Mammary epithelial cell (primary cell): ENCODE results near the gene POLR1B.
"Not testable (repeated sequence)": the region's sequence is repeated elsewhere in the genome, so short reads cannot be mapped to it uniquely, and the experiment has no call there.

Experiments
- EZH2 ChIP-seq: IDR thresholded peaks from 2 replicates; pipeline ENCODE4 v1.6.1; 2012; ENCODE audit warnings: low read length, inconsistent platforms, borderline replicate concordance
- TF ChIP-seq, protein P1 (sequence below), 2 donors: IDR thresholded peaks in 1 of 2; conservative IDR thresholded peaks in 1 of 2; 2 replicates each; pipeline ENCODE4 v1.5.1; 2011 to 2012; ENCODE audit warnings: inconsistent platforms in 2 of 2, low read length in 2 of 2, mild to moderate bottlenecking in 2 of 2, control low read depth in 1 of 2, low read depth in 1 of 2; ENCODE audit not compliant: insufficient read depth in 1 of 2; ENCODE audit errors: extremely low read depth in 1 of 2

DNA sequence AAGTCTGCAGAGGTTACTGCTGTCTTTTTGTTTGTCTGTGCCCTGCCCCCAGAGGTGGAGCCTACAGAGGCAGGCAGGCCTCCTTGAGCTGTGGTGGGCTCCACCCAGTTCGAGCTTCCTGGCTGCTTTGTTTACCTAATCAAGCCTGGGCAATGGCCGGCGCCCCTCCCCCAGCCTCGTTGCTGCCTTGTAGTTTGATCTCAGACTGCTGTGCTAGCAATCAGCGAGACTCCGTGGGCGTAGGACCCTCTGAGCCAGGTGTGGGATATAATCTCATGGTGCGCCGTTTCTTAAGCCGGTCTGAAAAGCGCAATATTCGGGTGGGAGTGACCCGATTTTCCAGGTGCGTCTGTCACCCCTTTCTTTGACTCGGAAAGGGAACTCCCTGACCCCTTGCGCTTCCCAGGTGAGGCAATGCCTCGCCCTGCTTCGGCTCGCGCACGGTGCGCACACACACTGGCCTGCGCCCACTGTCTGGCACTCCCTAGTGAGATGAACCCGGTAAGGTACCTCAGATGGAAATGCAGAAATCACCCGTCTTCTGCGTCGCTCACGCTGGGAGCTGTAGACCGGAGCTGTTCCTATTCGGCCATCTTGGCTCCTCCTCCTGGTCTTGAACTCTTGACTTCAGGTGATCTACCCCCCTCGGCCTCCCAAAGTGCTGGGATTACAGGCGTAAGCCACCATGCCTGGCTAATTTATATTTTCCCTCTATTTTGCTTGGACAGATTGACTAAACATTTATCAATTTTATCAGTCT is 32.8 kb upstream of the POLR1B start:
- TF ChIP-seq, protein P1, sequence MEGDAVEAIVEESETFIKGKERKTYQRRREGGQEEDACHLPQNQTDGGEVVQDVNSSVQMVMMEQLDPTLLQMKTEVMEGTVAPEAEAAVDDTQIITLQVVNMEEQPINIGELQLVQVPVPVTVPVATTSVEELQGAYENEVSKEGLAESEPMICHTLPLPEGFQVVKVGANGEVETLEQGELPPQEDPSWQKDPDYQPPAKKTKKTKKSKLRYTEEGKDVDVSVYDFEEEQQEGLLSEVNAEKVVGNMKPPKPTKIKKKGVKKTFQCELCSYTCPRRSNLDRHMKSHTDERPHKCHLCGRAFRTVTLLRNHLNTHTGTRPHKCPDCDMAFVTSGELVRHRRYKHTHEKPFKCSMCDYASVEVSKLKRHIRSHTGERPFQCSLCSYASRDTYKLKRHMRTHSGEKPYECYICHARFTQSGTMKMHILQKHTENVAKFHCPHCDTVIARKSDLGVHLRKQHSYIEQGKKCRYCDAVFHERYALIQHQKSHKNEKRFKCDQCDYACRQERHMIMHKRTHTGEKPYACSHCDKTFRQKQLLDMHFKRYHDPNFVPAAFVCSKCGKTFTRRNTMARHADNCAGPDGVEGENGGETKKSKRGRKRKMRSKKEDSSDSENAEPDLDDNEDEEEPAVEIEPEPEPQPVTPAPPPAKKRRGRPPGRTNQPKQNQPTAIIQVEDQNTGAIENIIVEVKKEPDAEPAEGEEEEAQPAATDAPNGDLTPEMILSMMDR (conservative IDR thresholded peaks at IDR 0.05 in 1 of 2, IDR thresholded peaks at IDR 0.05 in 1 of 2; ENCODE audit: extremely low read depth in 1 of 2, insufficient read depth in 1 of 2, low read depth in 1 of 2, low read length in 2 of 2) = not testable (repeated sequence)
- not testable (repeated sequence) for TF ChIP-seq EZH2
